GM11168 (cell line): ENCODE results near the gene HHIPL2.

Source experiments
- in situ Hi-C: fragments of 300-500 bp; cut with MboI; formaldehyde crosslinking; loops from one replicate; pipeline ENCODE4 v1.12.0; 2022; ENCODE audit warnings: low sequenced_read_pairs; ENCODE audit not compliant: unreplicated experiment

The HHIPL2 gene

GRCh38 chr1:222543817-222544216 lies 4.1 kb downstream of the HHIPL2 start:
- in situ Hi-C loops = no loop called here

- in situ Hi-C loops = no loop called here
Observed at GRCh38 chr1:222540598-222540995, 7.3 kb downstream of the HHIPL2 start.

DNA sequence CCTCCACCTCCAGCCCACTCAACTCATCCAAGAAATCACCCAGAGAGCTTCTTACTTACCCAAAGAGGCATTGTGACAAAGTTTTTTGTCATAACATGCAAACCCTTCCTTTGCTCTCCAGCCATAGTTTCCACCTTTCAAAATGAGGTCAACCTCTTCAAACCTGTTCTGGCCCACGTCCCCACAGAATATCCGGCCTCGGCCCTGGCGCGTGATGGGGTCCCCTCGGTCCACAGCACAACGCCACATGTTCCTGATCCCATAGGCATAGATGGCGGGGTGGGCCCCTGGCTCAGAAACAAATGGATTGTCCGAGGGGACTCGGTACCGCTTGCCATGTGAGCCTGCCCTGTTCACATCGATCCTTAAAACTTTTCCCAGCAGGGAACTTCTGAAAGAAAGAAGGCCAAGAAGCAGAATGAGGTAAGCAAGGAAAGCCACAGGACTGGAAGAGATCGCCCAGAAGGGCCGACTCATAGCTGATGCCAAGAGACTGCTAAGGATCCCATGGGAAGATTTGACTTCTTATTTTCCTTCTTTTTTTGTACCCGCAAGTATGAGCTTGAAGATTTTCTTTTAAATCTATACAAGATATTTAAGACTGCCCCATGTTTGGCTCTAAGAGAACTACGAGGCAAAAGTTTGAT lies 7.8 kb downstream of the HHIPL2 start:
- in situ Hi-C loops = no loop called here

- in situ Hi-C loops = no loop called here
Observed at GRCh38 chr1:222535455-222535854, 12.4 kb downstream of the HHIPL2 start.

DNA sequence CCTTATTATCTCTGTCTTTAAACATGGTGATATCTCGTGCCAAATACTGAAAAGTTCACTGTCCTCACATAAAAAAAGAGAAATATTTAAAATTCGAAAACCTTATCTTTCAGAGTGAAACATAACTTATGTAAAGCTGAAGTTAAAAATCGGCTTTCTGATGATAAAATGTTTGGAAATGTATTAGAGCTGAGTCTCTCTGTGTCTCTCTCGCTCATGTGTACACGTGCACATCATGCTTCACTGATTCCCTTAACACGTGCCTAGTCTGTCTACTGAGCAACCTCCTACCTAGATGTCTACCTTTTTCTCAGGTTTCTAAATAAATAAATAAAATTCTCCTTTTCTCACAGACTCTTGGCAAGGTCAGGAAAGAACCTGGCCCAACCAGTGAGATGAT lies 17.1 kb downstream of the HHIPL2 start:
- in situ Hi-C loops = no loop called here

GRCh38 chr1:222529916-222530315 lies 18.0 kb downstream of the HHIPL2 start:
- in situ Hi-C loops = no loop called here

DNA sequence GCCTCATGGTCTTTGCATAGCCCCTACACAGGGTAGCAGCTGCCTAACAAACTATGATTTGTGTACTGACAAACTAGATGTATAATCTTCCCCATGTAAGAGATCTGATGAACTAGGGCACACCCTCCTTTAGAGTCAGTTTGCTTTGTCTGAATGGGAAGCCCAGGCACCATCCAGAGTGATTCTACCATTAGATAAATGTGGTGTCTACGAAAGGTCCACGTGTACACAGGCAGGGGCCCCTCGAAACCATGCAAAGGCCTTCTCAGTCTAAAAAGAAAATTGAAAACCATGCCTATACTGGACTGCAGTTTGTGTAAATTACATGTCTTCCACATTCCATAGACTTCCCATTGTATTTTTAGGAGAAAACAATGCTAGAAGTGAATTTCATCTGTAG lies 18.7 kb downstream of the HHIPL2 start:
- in situ Hi-C loops = no loop called here

GRCh38 chr1:222525951-222526350 lies 22.0 kb downstream of the HHIPL2 start:
- in situ Hi-C loops = no loop called here

DNA sequence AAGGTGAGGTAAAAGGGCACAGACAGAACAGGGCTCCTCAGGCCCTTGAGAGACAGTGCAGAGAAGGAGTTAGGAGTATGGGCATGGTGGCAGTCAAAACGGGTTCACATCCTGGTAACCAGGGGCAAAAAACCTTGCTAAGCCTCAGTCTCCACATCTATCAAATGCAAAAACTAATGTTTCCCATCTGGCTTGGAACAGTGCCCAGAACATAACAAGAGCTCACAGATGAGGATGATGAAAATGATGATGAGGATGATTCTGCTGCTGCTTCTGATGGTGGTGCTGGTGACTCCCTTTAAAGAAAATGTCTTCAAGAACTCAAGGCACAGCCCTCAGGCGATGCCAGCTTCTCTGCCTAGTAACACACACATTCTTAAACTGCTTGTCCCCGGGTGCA lies 24.1 kb downstream of the HHIPL2 start:
- in situ Hi-C loops = no loop called here

- in situ Hi-C loops = no loop called here
Observed at GRCh38 chr1:222522105-222522915, 25.6 kb downstream of the HHIPL2 start.

- in situ Hi-C loops = no loop called here
Observed at GRCh38 chr1:222521299-222522104, 26.4 kb downstream of the HHIPL2 start.

- in situ Hi-C loops = loop anchor here (25.0 kb wide), 1 partner anchor 1473 kb away; no protein-coding TSS in a partner anchor
Observed at GRCh38 chr1:222489496-222489895, 58.4 kb downstream of the HHIPL2 start.

DNA sequence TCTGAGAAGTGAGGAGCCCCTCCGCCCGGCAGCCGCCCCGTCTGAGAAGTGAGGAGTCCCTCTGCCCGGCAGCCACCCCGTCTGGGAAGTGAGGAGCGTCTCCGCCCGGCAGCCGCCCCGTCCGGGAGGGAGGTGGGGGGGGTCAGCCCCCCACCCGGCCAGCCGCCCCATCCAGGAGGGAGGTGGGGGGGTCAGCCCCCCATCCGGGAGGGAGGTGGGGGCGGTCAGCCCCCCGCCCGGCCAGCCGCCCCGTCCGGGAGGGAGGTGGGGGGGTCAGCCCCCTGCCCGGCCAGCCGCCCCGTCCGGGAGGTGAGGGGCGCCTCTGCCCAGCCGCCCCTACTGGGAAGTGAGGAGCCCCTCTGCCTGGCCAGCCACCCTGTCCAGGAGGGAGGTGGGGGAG lies 60.1 kb downstream of the HHIPL2 start:
- in situ Hi-C loops = loop anchor here (25.0 kb wide), 1 partner anchor 1475 kb away; no protein-coding TSS in a partner anchor

GRCh38 chr1:222484005-222484404 lies 63.9 kb downstream of the HHIPL2 start:
- in situ Hi-C loops = loop anchor here (25.0 kb wide), 1 partner anchor 1478 kb away; no protein-coding TSS in a partner anchor

- in situ Hi-C loops = loop anchor here (25.0 kb wide), 1 partner anchor 1483 kb away; no protein-coding TSS in a partner anchor
Observed at GRCh38 chr1:222479567-222479966, 68.3 kb downstream of the HHIPL2 start.

DNA sequence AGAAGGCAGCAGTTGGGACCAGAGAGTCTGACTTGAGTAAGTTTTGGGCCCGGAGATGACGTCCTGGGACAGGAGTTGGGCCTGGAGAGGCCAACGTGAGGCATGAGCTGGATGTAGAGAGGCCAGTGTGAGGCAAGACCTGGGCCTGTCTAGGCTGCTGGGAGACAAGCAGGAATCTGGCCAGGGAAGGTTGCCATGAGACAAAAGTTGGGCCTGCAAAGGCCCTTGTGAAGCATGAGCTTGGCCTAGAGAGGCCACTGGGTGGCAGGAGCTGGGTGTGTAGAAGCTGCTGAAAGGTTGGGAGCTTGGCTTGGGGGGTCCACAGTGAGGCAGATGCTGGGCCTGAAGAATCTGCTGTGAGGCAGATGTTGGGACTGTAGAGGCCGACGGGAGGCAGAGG lies 71.5 kb downstream of the HHIPL2 start:
- in situ Hi-C loops = loop anchor here (25.0 kb wide), 1 partner anchor 1486 kb away; no protein-coding TSS in a partner anchor

DNA sequence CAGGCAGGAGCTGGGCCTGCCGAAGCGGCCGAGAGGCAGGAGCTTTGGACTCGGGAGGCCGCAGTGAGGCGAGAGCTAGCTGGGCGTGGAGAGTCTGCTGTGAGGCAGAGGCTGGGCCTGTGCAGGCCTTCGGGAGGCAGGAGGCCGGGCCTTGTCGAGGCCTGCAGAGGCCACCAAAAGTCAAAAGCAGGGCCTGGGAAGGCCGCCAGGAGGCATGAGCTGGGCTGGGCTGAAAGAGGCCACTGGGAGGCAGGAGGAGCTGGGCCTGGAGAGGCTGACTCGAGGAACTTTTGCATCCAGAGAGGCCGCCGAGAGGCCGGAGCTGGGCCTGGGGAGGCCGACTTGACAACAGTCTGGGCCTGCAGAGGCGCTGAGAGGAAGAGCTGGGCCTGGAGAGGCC lies 74.2 kb downstream of the HHIPL2 start:
- in situ Hi-C loops = loop anchor here (25.0 kb wide), 1 partner anchor 589 kb away; no protein-coding TSS in a partner anchor

DNA sequence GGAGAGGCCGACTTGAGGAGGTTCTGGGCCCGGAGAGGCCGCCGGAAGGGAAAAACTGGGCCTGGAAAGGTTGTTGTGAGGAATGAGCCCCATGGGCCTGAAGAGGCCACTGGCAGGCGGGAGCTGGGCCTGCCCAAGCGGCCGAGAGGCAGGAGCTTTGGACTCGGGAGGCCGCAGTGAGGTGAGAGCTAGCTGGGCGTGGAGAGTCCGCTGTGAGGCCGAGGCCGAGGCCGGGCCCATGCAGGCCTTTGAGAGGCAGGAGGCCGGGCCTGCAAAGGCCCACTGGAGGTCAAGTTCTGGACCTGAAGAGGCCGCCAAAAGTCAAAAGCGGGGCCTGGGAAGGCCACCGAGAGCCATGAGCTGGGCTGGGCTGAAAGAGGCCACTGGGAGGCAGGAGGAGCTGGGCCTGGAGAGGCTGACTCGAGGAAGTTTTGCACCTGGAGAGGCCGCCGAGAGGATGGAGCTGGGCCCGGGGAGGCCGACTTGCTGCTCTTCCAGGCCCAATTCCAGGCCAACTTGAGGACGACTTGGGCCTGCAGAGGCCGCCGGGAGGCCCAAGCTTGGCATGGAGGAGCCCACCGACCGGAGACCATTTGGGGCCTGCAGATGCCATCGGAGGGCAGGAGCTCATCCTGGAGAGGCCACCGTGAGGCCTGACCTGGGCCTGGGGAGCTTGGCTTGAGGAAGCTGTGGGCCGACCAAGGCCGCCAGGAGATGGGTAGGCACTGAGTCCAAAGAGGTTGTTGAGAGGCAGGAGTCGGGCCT lies 74.9 kb downstream of the HHIPL2 start:
- in situ Hi-C loops = loop anchor here (25.0 kb wide), 1 partner anchor 589 kb away; no protein-coding TSS in a partner anchor
